Prostate gland (tissue), 2 donors: ENCODE results near the gene CASQ1. TPM values are rescaled to one million over a fixed set of nuclear protein-coding genes. Genes with fewer than 3 reads are reported as not detected.

ENCODE experiments used
- DNase-seq: peaks from one replicate; pipeline ENCODE4 v3.0.0-alpha.2; 2019; ENCODE audit warnings: low spot score
- H3K27ac ChIP-seq, 2 donors: fragments of 200-600 bp; sonication (generic); 2 replicates each; pipeline ENCODE4 v1.5.1; 2017 to 2019
- H3K27me3 ChIP-seq: fragments of 200-600 bp; sonication (generic); replicated peaks from 2 replicates; pipeline ENCODE4 v1.5.1; 2019; ENCODE audit not compliant: insufficient read depth
- H3K36me3 ChIP-seq, 2 donors: fragments of 200-600 bp; sonication (generic); 1 replicate in 1 of 2; 2 replicates in 1 of 2; pipeline versions ENCODE4 v1.5.1 to v1.8.1; 2017 to 2019
- H3K4me1 ChIP-seq: fragments of 200-600 bp; sonication (generic); replicated peaks from 2 replicates; pipeline ENCODE4 v1.5.1; 2019
- H3K4me3 ChIP-seq, 2 donors: fragments of 200-600 bp; sonication (generic); 2 replicates each; pipeline ENCODE4 v1.5.1; 2017 to 2019
- H3K9me3 ChIP-seq: fragments of 200-600 bp; sonication (generic); 2 replicates; pipeline ENCODE4 v1.5.1; 2017
- CTCF ChIP-seq, 4 experiments: fragments of 200-600 bp in 2 of 4; fragments of 450-650 bp in 2 of 4; sonication (generic) in 2 of 4; IDR thresholded peaks; 1 replicate in 3 of 4; 2 replicates in 1 of 4; pipeline ENCODE4 v1.5.1; 2016 to 2019; ENCODE audit warnings: antibody characterized with exemption in 4 of 4, mild to moderate bottlenecking in 2 of 4, moderate library complexity in 2 of 4
- POLR2A ChIP-seq: fragments of 450-650 bp; IDR thresholded peaks from one replicate; pipeline ENCODE4 v1.6.1; 2016; ENCODE audit warnings: antibody characterized with exemption, mild to moderate bottlenecking
- POLR2AphosphoS5 ChIP-seq: sonication (generic); formaldehyde crosslinking; IDR thresholded peaks from one replicate; pipeline ENCODE4 v1.6.1; 2017; ENCODE audit warnings: antibody characterized with exemption
- WGBS: methylation state at CpG from one replicate; pipeline ENCODE4 v1.1.5; 2018; 5-methylcytosine and 5-hydroxymethylcytosine counted together
- intact Hi-C: fragments of 100-400 bp; cut with DNase I; formaldehyde crosslinking; loops from one replicate; pipeline ENCODE4 v1.14.2; 2022
- total RNA-seq, 2 donors: library from RNA; depleted of rRNA; stranded (reverse); fragments of >200 nt; gene quantifications; one replicate each; pipeline ENCODE4 v1.1.0, GENCODE V29; 2016

The CASQ1 gene
- total RNA-seq, 2 donors from 2014 or later, result 1.2 to 3.0 TPM

GRCh38 chr1:160204526-160205241, 14.3 kb downstream of the CASQ1 start:
- intact Hi-C loops, result loop anchor here (10.0 kb wide), 1 partner anchor 170 kb away; no protein-coding TSS in a partner anchor

GRCh38 chr1:160205242-160206035, 15.1 kb downstream of the CASQ1 start, which contains the start of gene PEA15:
Gene PEA15 (plus strand): TSS chr1:160205384. CDS start chr1:160211545, 6,161 bp downstream.
- Histone ChIP-seq H3K4me3 (peak within 1 kb of the TSS; percentile 88 to 91), H3K36me3 (no peaks in the 10 kb centered on the region), H3K4me1 (peaks cover 13% of the 10 kb centered on the region), H3K27ac (peak within 1 kb of the TSS; percentile 90 to 93), H3K9me3 (no peaks in the 10 kb centered on the region), H3K27me3 (no peaks in the 10 kb centered on the region)
- DNase-seq, result peak; percentile 69
- intact Hi-C loops, result loop anchor here (10.0 kb wide), 1 partner anchor 169 kb away; no protein-coding TSS in a partner anchor
- WGBS, result under 1% methylated on average over 54 of the region's 76 CpGs
- TF ChIP-seq CTCF (IDR thresholded peaks at IDR 0.05), result no peak
- TF ChIP-seq POLR2A, result peak; percentile 82
- no peak for TF ChIP-seq POLR2AphosphoS5

More at GRCh38 chr1:160204526-160205241, 14.3 kb downstream of the CASQ1 start:
- Histone ChIP-seq H3K27ac (peak overlapping the region; percentile 90 to 93), H3K4me1 (peaks cover 13% of the 10 kb centered on the region), H3K36me3 (no peaks in the 10 kb centered on the region), H3K4me3 (peak overlapping the region; percentile 88 to 91), H3K9me3 (no peaks in the 10 kb centered on the region), H3K27me3 (no peaks in the 10 kb centered on the region)
- no peak for DNase-seq
- 23% methylated on average over 7 of the region's 7 CpGs for WGBS
- TF ChIP-seq POLR2AphosphoS5 (no peak), CTCF (IDR thresholded peaks at IDR 0.05) (no peak), POLR2A (no peak)

- intact Hi-C loops, result loop anchor here (10.0 kb wide), 1 partner anchor 169 kb away; no protein-coding TSS in a partner anchor
- Histone ChIP-seq H3K4me3 (peak overlapping the region; percentile 88 to 91), H3K27ac (peak overlapping the region; percentile 90 to 93), H3K9me3 (no peaks in the 10 kb centered on the region), H3K4me1 (peaks cover 13% of the 10 kb centered on the region), H3K36me3 (no peaks in the 10 kb centered on the region), H3K27me3 (no peaks in the 10 kb centered on the region)
- no peak for DNase-seq
- WGBS, result under 1% methylated on average over 9 of the region's 9 CpGs
- TF ChIP-seq POLR2AphosphoS5, result no peak
- TF ChIP-seq CTCF (IDR thresholded peaks at IDR 0.05), result no peak
- no peak for TF ChIP-seq POLR2A
These were observed 15.6 kb downstream of the CASQ1 start for GRCh38 chr1:160206036-160206389.

- TF ChIP-seq POLR2A (no peak), CTCF (IDR thresholded peaks at IDR 0.05) (no peak), POLR2AphosphoS5 (no peak)
- H3K36me3 ChIP-seq, result no peaks in the 10 kb centered on the region
- intact Hi-C loops, result loop anchor here (10.0 kb wide), 1 partner anchor 168 kb away; no protein-coding TSS in a partner anchor
These were observed 16.2 kb downstream of the CASQ1 start for GRCh38 chr1:160206421-160207117.

More at GRCh38 chr1:160206421-160207117, 16.2 kb downstream of the CASQ1 start:
- Histone ChIP-seq H3K27ac (peak overlapping the region; percentile 90 to 93), H3K4me1 (peaks cover 13% of the 10 kb centered on the region), H3K4me3 (peak overlapping the region; percentile 88 to 91), H3K9me3 (no peaks in the 10 kb centered on the region), H3K27me3 (no peaks in the 10 kb centered on the region)
- DNase-seq, result no peak
- WGBS, result 46% methylated on average over 9 of the region's 9 CpGs
